Pancreas (tissue), 10 donors: ENCODE data around the gene DCP2. TPM values are rescaled to one million over a fixed set of nuclear protein-coding genes. Genes with fewer than 3 reads are reported as not detected.

Source experiments
- ATAC-seq, 4 donors: fragments of 200-7000 bp; cut with Tn5 transposase; one replicate each; pipeline versions ENCODE4 v1.8.0 to v1.9.1; 2020; ENCODE audit warnings: mild to moderate bottlenecking in 4 of 4, moderate library complexity in 4 of 4
- DNase-seq, 6 donors: peaks; one replicate each; pipeline ENCODE4 v3.0.0-alpha.2; 2020
- FAIRE-seq: peaks from 2 replicates; lab custom pipeline; 2012; peaks lifted over from hg19 to GRCh38; lab: Jason Lieb, UNC
- H3K27ac ChIP-seq, 4 donors: fragments of 200-600 bp; sonication (generic); 1 replicate in 3 of 4; 2 replicates in 1 of 4; pipeline versions ENCODE4 v1.5.0 to v1.8.0; 2020
- H3K27me3 ChIP-seq, 4 donors: fragments of 200-600 bp; one replicate each; pipeline ENCODE4 v1.8.0; 2021
- H3K36me3 ChIP-seq, 3 donors: fragments of 200-600 bp; sonication (generic) in 1 of 3; one replicate each; pipeline versions ENCODE4 v1.5.0 to v1.8.0; 2020 to 2021
- H3K4me1 ChIP-seq, 3 donors: fragments of 200-600 bp; one replicate each; pipeline ENCODE4 v1.8.0; 2021
- H3K4me3 ChIP-seq, 4 donors: fragments of 200-600 bp; sonication (generic) in 2 of 4; one replicate each; pipeline versions ENCODE4 v1.5.0 to v1.8.0; 2020 to 2021
- H3K9me3 ChIP-seq, 4 donors: fragments of 200-600 bp; one replicate each; pipeline ENCODE4 v1.8.0; 2021
- WGBS, 2 donors: extraction: QIAGEN DNeasy Blood & Tissue Kit; methylation state at CpG; one replicate each; pipeline ENCODE4 v1.1.7; 2013; 5-methylcytosine and 5-hydroxymethylcytosine counted together
- intact Hi-C, 3 donors: fragments of 100-400 bp; cut with DNase I; formaldehyde crosslinking; loops; one replicate each; pipeline versions ENCODE4 v1.11.1 to v1.14.2; 2022
- polyA plus RNA-seq, 2 donors: library from polyadenylated mRNA; stranded (reverse); fragments of 200-250 nt; gene quantifications; one replicate each; pipeline ENCODE4 v1.2.3, GENCODE V29; 2013
- total RNA-seq, 6 donors: library from RNA; stranded (reverse); fragmentation: NEBNext Ultra II Directional in 4 of 6; extraction: Animal tissue kit (Norgen Biotek cat#: 25700) in 4 of 6; gene quantifications; one replicate each; pipeline versions ENCODE4 v1.2.1 to v1.2.4, GENCODE V29; 2021 to 2023
- TF ChIP-seq, protein P1 (sequence below), 4 donors: fragments of 200-600 bp; sonication (generic) in 3 of 4; IDR thresholded peaks; one replicate each; pipeline versions ENCODE4 v1.5.0 to v1.8.0; 2021; ENCODE audit warnings: antibody characterized with exemption in 4 of 4
- donor health status: healthy with polysubstance abuse.
- donor health status: DM: no; HTN: no; CAD: no; lungs with moderate emphysema.
- donor health status: DM: no; HTN: no; CAD: no.
- donor health status: control.
- donor health status: control.
- donor health status: Bipolar disorder and iron deficiency.
- donor health status: DM: yes; HTN: yes; CAD: no.
- donor health status: DM: no; HTN: no; CAD: no.
- donor health status: DM: no; HTN: no; CAD: no.
- donor health status: DM: yes; HTN: yes; CAD: no.

Gene DCP2
- total and polyA plus RNA-seq, 8 donors = 2.7 to 28.3 (median 11.5) TPM

DNA sequence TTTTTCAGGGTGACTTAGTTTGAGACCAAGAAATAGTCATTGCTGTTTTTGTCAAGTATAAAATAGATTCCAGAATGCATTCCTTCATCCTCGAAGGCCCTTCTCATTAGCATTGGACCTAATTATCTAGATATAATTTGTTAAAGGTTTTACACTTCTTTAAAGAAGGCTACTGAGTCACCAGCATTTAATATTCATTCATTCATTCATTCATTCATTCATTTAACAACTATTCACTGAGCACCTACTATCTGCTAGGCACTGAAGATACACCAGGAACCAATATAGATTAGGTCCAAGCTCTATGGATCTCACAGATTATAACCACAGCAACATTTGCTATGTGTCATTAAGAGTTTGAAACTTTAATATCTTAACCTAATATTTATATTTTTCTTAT is 43.5 kb upstream of the DCP2 start:
- no peaks in the 10 kb centered on the region for H3K27me3 ChIP-seq
- H3K4me1 ChIP-seq = no peaks in the 10 kb centered on the region
- DNase-seq = no peak
- H3K36me3 ChIP-seq = no peaks in the 10 kb centered on the region
- FAIRE-seq = no peak
- TF ChIP-seq, protein P1, sequence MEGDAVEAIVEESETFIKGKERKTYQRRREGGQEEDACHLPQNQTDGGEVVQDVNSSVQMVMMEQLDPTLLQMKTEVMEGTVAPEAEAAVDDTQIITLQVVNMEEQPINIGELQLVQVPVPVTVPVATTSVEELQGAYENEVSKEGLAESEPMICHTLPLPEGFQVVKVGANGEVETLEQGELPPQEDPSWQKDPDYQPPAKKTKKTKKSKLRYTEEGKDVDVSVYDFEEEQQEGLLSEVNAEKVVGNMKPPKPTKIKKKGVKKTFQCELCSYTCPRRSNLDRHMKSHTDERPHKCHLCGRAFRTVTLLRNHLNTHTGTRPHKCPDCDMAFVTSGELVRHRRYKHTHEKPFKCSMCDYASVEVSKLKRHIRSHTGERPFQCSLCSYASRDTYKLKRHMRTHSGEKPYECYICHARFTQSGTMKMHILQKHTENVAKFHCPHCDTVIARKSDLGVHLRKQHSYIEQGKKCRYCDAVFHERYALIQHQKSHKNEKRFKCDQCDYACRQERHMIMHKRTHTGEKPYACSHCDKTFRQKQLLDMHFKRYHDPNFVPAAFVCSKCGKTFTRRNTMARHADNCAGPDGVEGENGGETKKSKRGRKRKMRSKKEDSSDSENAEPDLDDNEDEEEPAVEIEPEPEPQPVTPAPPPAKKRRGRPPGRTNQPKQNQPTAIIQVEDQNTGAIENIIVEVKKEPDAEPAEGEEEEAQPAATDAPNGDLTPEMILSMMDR (IDR thresholded peaks at IDR 0.05) = no peak
- no peaks in the 10 kb centered on the region for H3K9me3 ChIP-seq
- H3K27ac ChIP-seq = no peak overlapping the region
- no peak overlapping the region for H3K4me3 ChIP-seq
- WGBS, 2 donors = 80 to 88% methylated on average over 1 of the region's 1 CpG
- intact Hi-C loops = no loop called here
- ATAC-seq = no peak

DNA sequence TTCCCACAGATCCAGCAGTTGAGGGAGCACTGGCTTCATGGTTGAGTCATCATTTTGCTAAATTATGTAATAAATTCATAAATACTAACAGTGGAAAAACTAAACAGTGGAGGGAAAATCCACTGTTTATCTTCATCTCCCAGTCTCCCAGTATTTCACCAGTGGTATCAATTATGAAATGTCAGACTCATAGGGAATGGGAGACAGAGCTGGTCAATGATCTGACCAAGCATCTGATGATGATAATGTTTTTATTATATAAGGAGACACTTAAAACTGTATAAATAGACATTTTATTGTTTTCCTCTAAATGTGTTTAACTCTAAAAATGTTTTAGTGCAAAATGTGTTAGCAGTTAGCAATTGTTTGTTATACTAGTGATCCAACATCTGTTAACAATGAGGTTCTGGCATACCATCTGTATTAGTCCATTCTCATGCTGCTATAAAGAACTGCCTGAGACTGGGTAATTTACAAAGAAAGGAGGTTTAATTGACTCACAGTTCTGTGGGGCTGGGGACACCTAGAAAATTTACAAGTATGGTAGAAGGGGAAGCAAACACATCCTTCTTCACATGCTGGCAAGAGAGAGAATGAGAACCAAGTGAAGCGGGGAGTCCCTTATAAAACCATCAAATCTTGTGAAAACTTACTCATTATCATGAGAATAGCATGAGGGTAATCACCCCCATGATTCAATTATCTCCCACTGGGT is 42.8 kb upstream of the DCP2 start:
- 100% methylated on average over 1 of the region's 1 CpG for WGBS, 2 donors
- no peaks in the 10 kb centered on the region for H3K4me1 ChIP-seq
- ATAC-seq (no peak), DNase-seq (no peak), FAIRE-seq (no peak)
- intact Hi-C loops = no loop called here
- H3K4me3 ChIP-seq = no peak overlapping the region
- TF ChIP-seq, protein P1 (IDR thresholded peaks at IDR 0.05) = no peak
- no peaks in the 10 kb centered on the region for H3K36me3 ChIP-seq
- no peaks in the 10 kb centered on the region for H3K9me3 ChIP-seq
- H3K27me3 ChIP-seq = no peaks in the 10 kb centered on the region
- no peak overlapping the region for H3K27ac ChIP-seq

DNA sequence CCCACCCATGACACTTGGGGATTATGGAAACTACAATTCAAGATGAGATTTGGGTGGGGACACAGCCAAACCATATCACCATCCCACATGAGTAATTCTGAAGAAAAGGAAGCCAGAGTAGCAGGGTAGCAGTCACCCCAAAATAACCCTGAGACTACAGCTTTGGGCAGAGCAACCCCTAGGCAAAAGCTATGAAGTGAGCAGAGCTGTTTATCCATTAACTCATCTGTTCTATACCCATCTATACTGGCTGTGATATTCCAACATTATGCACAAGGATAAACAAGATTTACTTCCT is 42.3 kb upstream of the DCP2 start:
- DNase-seq = no peak
- Histone ChIP-seq H3K9me3 (no peaks in the 10 kb centered on the region), H3K4me1 (no peaks in the 10 kb centered on the region), H3K36me3 (no peaks in the 10 kb centered on the region), H3K4me3 (no peak overlapping the region), H3K27me3 (no peaks in the 10 kb centered on the region), H3K27ac (no peak overlapping the region)
- intact Hi-C loops = no loop called here
- no peak for FAIRE-seq
- ATAC-seq = no peak
- TF ChIP-seq, protein P1 (IDR thresholded peaks at IDR 0.05) = no peak

DNA sequence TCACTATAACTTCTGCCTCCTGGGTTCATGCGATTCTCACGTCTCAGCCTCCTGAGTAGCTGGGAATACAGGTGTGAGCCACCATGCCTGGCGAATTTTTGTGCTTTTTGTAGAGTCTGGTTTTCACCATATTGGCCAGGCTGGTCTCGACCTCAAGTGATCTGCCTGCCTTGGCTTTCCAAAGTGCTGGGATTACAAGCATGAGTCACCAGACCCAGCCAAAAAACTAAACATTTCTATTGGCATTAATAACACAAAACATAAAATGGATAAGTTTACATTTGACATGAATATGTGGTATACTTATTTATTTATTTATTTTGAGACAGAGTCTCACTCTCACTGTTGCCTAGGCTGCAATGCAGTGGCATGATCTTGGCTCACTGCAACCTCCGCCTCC is 40.9 kb upstream of the DCP2 start:
- Histone ChIP-seq H3K9me3 (no peaks in the 10 kb centered on the region), H3K27me3 (no peaks in the 10 kb centered on the region), H3K27ac (no peak overlapping the region), H3K4me1 (no peaks in the 10 kb centered on the region), H3K4me3 (no peak overlapping the region), H3K36me3 (no peaks in the 10 kb centered on the region)
- ATAC-seq (no peak), DNase-seq (no peak), FAIRE-seq (no peak)
- intact Hi-C loops = no loop called here
- WGBS, 2 donors = 92 to 98% methylated on average over 5 of the region's 5 CpGs
- TF ChIP-seq, protein P1 (IDR thresholded peaks at IDR 0.05) = no peak

DNA sequence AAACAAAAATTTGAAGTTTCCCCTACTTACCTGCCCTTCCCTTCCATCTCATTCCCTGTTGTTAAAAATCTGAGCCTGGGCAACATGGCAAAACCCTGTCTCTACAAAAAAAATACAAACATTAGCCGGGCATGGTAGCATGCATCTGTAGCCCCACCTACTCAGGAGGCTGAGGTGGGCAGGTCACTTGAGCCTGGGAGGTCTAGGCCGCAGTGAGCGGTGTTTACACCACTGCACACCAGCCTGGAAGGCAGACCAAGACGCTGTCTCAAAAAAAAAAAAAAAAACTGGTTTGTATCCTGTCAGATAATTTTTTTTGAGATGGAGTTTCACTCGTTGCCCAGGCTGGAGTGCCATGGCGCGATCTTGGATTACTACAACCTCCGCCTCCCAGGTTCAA is 38.3 kb upstream of the DCP2 start:
- Histone ChIP-seq H3K27ac (no peak overlapping the region), H3K4me3 (no peak overlapping the region), H3K4me1 (no peaks in the 10 kb centered on the region), H3K9me3 (no peaks in the 10 kb centered on the region), H3K27me3 (no peaks in the 10 kb centered on the region), H3K36me3 (no peaks in the 10 kb centered on the region)
- intact Hi-C loops = no loop called here
- 83 to 88% methylated on average over 8 of the region's 8 CpGs for WGBS, 2 donors
- FAIRE-seq = no peak
- no peak for ATAC-seq
- DNase-seq = no peak
- TF ChIP-seq, protein P1 (IDR thresholded peaks at IDR 0.05) = no peak
